Measurements from ENCODE around the gene CDC42EP4.
A peak's percentile ranks its signal among the peaks of the same experiment; 100 is the strongest.
"Not testable (repeated sequence)": the region's sequence is repeated elsewhere in the genome, so short reads cannot be mapped to it uniquely, and the experiment has no call there.

CDC42EP4 gene

DNA sequence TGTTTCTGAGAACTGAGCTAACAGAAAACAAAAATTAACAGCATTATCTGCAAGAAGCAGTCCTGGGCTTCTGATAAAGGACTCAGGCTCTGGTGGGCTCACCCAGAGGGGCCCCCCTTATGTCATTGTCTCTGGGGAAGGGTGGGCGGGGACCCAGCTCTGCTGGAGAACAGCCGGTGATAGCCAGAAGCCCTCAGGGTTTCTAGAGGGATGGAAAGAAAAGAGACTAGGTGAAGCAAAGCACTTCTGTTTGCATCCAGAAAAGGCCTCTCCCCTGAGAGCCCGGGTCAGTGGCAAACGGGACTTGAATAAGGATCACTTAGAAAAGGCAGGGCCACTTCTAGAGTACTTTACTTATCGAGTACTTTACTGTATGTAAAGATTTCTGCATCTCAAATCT lies 7.0 kb upstream of the CDC42EP4 start:
- DNase-seq, result no peak

DNA sequence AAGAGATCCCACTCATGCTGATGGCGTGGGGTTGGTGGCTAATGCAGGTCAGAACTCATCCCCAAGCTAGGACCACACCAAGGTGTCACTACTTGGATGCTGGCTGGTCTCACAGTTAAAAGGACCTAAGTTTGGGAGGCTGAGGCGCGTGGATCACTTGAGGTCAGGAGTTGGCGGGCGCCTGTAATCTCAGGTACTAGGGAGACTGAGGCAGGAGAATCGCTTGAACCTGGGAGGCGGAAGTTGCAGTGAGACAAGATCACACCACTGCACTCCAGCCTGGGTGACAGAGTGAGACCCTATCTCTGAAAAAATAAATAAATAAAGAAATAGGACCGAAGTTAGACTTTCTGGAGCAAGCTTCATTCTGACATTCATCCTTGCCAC lies 6.6 kb upstream of the CDC42EP4 start:
- DNase-seq, result no peak

DNA sequence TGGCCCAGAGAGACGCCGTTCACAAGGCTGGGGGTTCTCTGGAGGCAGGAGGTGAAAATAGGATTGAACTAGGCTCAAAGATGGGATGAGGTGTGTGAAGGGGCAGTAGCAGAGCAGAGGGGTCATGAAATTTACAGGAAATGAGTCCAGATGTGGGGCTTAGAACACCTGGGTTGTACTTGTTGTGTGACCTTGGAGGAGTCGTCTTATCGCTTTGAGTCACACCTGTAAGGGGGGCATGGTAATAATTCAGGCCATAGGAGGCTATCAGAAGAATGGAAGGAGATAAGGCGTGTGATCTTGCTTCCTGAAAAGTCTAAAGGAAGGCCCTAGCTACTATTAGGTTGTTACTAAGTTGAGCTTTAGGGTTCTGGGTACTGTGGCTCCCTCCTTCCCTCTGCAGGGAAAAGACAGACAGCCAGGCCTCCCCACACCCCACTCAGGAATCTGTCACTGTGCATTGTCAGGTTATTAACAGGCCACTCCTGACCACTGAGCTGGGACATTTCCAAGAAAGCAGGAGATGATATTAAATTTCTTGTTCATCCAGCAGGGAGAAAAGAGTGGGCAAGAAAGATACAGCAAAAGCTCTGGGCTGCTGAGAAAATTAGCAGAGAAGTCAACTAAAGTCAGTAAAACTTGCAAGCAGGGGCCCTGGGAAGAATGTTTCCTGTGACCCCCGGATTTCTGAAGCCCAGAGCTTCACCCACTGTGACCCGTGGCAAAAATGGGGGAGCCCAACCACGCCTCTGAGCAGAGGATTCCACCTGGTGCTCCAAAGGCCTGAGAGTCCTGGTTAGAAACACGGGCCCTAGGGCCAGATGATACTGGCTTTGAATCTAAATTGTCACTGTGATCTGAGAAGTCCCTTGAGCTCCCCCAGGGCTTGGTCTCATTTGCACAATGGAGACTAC lies 6.0 kb upstream of the CDC42EP4 start:
- DNase-seq, result no peak

DNA sequence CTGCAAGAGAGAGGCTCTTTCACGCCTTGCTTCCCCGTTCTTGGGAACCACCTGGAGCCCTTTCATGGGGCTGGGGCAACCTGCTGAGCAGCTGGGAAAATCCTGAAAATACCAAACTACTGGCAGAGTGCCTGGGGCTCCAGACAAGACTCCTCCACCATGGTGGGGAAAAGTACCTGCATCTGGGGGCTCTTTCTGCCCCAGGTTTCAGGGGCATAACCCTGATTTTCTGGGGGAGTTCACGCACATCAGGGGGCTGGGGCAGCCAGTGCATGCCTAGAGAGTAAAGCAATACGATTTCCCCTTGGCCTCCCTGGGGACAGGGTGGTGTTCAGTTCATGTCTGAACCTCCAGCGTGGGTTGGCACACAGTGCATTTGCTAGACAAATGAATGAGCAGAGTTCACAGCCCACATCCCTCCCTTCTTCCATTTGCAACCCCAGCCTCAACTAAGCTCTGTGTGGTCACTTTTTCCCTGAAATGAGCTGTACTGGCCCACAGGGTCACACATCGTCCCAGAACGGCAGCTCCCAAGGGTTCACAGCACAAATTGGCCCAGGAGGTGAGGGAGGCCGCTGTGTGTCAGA lies 5.2 kb upstream of the CDC42EP4 start:
- peak in 1 of 2 donors; percentile 7 for DNase-seq

DNA sequence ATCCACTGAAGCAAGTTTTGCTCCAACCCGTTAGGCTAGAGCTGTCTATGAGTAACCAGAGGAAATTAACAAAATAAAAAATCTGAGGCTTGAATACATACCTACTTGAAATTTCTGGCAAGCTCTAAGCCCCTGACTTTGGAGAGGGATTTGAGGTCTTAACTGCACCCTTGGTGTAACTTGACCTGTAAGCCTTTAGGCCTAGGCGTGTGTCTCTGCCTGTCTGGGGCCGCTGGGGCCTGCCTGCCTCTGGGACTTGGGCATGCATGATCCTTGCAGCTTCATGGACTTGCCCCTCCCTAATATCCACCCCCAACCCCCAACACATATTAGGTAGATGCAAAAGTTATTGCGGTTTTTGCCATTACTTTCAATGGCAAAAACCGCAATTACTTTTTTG lies 3.7 kb upstream of the CDC42EP4 start:
- no peak for DNase-seq

DNA sequence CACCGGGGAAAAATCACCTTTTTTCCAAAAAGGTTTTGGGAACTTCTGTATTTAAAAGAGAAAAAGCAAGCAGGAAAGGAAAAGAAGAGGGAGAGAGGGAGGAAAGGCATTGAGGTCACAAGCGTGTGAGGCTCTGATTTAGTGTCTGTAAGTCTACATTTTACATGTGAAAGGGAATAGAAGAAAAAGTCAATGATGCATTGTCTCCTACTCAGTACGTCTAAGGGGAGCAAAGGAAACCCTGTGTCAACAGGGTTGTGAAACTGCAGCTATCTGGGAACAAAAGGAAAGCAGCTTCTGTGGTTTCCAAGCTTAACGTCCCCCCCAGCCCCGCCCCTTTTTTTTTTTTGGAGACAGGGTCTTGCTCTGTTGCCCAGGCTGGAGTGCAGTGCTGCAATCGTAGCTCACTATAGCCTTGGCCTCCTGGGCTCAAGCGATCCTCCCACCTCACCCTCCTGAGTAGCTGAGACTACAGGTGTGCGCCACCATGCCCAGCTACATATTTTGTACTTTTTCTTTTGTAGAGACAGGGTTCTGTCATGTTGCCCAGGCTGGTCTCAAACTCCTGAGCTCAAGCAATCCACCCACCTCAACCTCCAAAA lies 1.8 kb upstream of the CDC42EP4 start:
- DNase-seq, result no peak

DNA sequence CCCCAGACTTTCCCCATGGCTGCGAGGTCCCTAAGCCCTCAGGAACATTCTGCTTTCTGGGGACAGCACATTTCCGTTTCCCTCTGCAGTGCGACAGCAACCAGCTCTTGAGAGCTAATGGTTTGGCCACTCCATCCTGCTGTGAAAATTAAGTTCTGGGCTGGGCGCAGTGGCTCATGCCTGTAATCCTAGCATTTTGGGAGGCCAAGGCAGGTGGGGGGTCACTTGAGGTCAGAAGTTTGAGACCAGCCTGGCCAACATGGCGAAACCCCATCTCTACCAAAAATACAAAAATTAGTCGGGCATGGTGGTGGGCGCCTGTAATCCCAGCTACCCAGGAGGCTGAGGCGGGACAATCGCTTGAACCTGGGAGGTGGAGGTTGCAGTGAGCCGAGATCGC lies 1.1 kb upstream of the CDC42EP4 start:
- not testable (repeated sequence) for DNase-seq

DNA sequence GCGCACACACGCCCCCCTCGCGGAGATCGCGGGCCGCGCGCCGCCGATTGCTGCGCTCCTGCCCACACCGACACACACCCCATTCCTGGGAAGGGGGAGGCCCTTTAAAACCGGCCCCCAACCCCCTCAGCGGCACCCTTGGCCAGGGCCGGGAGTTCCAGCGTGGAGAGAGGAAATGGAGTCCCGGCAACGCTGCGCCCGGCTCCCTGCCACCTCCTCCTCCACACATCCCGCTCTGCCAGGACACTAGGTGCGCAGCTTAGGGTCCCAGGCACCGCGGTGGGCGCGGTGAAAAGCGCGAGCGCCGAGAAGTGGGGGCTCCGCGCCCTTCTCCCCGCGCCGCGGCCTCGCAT lies 397 bp downstream of the CDC42EP4 start:
- DNase-seq, result no peak

DNA sequence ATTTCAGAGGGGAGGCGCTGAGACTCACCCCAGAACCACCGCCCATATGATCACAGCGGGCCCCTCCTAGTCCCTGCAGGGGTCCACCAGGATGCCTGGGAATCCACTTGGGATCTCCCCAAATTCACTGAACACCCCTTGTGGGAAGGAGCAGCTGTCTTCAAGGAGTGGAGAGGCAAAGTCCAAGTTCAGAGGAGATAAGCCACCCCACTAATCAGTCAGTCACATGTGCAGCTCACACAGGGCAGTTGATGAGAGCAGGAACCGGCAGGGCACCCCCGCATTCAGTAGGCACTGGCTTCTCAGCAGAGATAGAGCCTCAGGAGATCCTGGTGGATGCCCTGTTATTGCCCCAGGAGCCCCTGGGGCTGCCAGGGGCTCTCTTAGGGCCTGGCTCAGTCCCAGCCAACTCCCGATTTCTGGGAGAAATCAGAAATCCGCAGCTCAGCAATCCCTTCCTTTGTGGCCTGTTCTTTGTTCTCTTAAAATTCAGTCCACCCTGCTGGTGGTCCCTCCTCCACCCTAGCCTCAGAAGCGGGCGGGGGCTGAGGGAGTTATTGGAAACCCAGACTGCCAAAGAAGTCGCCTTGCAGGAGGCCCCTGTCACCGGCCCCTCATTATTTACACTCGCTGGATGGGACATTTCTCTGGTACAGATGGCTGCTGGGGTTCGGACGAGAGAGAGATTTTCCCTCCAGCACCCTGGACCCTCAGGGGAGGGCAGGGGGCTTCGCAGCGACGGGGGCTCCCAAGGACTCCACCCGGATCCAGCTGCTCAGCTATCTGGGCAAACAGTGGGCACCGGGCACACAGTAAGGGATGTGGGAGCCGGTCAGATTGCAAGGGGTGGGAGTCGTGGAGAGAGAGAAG lies 1.8 kb downstream of the CDC42EP4 start:
- no peak for DNase-seq

DNA sequence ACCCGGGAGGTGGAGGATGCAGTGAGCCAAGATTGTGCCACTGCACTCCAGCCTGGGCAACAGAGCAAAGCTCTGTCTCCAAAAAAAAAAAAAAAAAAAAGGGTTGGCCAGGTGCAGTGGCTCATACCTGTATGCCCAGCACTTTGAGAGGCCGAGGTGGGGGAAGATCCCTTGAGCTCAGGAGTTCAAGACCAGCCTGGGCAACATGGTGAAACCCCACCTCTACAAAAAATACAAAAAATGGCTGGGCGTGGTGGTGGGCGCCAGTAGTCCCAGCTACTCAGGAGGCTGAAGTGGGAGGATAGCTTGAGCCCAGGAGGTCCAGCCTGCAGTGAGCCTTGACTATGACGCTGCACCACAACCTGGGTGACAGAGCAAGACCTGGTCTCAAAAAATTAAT lies 2.8 kb downstream of the CDC42EP4 start:
- not testable (repeated sequence) for DNase-seq

DNA sequence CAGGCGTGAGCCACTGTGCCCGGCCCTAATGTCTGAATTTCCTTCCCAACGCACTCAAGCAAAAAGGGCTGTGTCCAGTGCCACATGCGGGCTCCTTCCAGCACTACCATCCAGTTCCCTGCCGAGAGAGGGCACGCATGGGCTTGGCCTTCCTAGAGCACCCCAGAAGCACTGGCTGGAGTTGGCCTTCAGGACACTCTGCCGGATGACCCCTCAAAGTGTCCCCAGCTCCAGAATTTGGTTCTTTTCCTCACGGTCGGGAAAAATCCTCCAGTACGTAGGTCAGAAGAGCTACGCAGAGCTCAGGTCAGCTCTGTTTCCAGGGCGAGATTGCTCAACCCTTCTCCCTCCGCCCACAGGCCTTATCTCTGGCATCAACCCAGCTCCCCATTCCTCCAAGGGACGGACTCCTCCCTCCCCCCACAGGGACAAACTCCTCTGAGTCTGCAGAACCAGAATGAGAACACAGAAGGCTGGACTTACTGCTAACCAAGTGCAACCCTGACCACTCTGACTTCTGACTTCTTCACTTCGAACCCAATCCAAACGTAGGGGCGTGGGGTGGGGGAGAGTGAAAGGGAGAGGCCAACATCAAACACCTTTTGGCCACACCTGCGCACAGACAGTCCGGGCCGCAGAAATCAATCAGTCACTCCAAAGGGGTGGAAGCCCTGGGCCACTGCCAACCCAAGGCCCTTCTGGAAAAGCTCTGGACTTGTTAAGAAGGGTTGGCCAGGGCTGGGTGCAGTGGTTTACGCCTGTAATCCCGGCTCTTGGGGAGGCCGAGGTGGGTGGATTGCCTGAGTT lies 3.6 kb downstream of the CDC42EP4 start:
- DNase-seq, result no peak

DNA sequence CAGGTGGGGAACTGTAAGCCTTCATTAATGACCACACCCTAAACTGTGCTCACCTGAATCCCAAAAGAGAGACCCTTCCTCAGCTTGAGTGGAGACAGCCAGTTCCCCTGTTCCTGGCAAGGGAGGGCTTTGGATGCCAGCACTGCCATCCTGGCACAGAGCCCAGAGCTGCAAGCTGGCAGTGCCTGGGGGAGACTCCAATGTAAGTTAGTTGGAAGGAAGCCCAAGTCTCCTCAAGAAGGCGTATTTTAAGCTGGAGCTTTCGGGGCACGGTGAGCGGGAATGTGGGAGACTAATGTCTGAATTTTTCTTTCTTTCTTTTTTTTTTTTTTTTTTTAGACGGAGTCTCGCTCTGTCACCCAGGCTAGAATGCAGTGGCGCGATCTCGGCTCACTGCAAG lies 4.7 kb downstream of the CDC42EP4 start:
- DNase-seq, result no peak

DNA sequence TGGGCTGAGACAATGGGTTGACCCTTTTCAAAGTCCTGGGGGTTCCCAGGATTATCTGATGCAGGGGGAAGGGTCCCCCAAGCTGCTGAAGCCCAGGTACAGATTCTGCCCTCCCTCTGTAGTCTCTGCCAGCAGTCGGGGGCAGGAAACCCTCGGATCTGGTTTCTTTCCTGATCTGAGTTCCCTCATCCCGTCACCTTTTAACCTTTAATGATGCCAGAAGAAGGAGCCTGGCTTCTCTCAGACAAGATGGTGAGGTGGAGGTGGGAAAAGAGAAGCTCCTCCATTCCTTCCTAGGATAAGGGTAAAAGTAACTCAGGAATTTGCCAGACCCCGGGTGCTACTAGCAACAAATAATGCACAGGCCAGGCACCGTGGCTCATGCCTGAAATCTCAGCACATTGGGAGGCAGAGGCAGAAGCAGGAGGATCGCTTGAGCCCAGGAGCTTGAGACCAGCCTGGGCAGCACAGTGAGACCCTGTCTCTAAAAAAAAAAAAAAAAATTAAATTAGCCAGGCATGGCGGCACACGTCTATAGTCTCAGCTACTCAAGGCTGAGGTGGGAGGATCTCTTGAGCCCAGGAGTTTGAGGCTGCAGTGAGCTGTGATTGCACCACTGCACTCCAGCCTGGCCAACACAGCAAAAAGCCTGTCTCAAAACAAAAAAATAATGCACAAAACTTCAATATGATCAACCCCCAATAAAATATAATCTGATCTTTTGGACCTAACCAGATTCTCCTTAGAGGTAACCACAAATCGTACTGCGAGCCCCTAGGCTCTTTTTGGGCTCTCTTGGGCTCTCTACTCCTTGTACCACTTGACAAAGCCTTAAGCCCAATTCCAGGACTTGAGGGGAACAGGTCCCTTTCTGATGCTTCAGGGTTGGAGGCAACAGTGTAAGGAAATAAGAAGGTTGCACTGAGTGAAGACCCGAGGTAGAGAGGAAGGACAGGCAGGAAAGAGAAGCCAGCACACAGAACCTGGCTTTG lies 5.7 kb downstream of the CDC42EP4 start:
- no peak for DNase-seq

DNA sequence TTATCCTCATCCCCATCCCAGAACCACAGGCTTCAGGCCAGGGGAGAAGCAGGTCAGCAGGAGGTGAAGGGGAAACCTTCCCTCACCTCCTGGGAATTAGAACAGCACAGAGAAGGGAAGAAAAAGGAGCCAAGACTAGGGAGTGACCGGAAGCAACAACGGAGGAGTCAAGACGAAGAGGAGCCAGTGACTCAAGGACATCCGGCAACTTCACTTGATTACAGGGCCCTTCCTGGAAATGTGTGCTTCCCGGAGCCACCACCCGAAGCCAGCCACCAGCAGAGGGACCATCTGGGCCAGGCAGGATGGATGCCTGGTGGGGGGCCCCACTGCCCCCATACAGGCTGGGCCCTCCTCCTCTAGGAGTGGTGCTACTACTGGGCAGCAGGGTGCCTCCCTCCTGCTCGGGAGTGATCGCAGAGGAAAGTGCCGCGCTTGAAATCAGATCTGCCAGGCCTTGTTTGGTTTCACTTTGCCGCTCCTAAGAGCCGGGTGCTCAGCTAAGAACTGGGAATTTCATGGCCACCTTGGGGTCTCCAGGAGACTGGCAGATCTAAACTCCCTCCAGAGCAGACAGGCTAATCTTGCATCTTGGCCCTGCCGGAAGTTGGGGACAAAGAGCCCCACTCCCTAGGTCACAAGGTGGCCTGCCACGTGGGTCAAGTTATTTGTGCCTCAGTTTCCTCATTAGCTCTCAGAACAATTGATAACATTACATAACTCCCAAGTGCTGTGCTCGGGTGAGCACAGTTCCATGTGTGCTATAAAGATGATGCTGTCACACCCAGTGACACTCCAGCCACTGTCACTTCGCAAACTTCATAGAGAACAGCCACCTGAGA lies 6.6 kb downstream of the CDC42EP4 start:
- DNase-seq, result no peak

DNA sequence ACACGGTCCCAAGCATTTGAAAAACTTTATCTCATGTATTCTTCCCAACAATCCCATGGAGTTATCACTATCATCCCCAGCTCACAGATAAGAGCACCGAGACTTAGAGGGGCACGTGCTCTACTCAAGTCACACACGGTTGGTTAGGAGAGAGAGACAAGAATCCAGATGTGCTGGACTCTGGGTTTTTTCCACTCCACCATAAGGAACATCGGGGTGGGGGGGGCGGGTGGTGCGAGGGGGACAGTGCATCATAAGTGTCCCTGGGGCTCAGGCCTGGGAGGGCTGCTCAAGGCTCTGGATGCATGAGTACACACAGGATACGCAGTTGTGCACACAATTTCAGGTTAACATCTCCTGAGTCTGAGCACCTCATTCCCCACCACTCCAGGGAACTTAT lies 7.4 kb downstream of the CDC42EP4 start:
- no peak for DNase-seq

DNA sequence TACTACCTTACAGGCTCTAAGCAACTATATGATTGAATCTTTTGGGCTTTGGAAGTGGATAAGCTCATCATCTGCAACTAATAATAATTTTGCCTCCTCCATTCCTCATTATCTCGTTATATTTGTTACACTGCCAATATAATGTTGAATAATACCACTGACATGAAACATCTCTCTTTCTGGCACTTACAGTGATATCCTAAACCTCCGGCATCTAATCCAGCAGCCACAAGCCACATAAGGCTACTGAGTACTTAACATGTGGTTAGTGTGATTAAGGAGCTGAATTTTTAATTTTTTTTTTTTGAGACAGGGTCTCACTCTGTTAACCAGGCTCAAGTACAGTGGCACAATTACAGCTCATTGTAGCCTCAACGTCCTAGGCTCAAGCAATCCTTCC lies 9.6 kb downstream of the CDC42EP4 start:
- no peak for DNase-seq

DNA sequence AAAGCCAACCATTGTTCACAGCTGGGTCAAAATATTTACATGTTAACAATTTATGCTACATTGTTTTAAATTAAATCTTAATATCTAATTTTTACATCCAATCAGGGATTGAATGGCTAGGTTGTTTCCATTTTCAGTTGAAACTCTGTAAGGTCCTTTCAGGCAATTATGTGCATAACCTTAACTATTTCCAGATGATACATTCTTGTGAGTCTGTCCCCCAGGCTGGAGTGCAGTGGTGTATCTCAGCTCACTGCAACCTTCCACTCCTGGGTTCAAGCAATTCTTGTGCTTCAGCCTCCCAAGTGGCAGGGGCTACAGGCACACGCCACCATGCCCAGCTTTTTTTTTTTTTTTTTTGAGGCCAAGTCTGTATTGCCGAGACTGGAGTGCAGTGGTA lies 10.4 kb downstream of the CDC42EP4 start:
- no peak for DNase-seq

DNA sequence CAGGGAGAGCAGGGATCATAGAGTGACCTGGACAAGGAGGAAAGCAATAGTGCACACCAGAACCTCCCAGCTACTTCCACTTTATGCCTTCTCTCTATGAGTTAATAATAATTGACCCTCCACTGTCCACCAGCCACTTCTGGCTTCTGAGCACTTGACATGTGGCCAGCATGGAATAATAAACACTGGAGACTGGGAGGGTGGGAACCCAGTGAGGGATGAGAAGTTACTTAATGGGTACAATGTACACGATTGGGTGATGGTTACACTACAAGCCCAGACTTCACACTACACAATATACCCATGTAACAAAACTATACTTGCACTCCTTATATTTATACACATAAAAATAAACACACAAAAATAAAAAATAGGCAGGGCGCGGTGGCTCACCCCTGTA lies 11.4 kb downstream of the CDC42EP4 start:
- DNase-seq, result no peak

DNA sequence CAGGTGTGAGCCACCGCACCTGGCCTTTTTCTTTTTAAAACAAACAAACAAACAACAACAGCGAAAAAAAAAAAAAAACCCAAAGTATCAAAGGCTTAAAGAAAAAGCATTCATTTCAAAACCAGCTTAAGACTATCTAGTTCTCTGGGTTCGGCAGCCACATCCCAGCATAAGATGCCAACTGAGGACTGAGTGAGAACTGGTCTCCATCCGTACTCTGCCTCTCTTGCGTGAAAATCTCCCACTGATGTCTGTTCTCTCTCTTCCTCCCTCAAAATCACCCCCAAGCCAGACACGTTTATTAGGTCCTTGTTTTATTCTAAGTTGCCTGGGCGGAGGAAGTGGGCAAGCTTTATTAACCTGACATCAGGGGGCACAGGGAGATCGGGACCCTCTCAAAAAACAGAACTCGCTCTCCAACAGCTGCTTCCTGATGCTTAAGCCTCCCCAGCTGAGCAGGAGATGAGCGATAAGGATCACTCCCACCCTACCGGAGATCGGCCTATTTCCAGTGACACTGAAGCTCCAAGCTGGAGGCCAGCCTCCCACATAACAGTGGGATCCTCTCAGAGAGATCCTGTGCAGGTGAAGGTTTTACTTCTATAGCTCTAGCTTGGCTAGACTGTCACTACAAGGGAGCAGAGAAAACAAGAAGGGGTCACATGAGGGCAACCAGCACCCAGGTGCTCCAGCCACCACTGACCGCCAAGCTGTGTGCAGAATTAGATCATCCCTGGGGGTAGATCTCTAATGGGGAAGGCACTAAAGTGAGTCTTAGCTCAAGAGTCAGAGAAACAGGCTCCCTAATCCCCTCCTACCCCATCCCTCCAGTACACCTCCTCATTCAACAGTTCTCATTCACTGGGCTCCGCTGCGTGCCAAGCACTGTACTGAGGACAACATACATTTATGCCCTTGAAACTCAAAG lies 13.6 kb downstream of the CDC42EP4 start:
- no peak for DNase-seq
